Measurements from ENCODE around the gene USP24. TPM values are rescaled to one million over a fixed set of nuclear protein-coding genes. Genes with fewer than 3 reads are reported as not detected.

Gene USP24
- total RNA-seq, 2 experiments from 2014 or later: 53.8 to 63.7 TPM

DNA sequence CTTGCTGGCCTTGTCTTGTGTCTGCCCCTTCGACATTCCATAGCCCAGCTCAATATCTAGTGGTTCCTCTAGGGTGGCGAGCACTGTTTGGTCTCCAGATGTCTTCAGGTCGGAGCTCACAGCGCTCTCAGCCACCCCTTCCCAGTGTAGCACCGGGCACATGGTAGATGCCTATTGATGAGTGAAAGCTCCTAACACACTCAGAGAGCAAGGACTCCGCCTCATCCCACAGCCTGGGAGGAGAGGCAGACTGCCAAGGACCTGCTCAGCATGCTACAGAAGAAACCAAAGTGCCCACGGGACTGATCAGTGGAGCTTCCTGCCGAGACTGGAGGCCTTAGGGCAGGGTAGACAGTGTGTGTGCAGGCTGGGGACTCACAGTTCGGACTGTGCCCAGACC lies 164.9 kb downstream of the USP24 start:
- no peak for ATAC-seq (ENCODE audit: low read depth)
- Mint-ChIP-seq H3K9me3 (no peaks in the 10 kb centered on the region), H3K4me1 (no peaks in the 10 kb centered on the region), H3K27ac (no peak overlapping the region), H3K4me3 (no peak overlapping the region), H3K36me3 (no peaks in the 10 kb centered on the region), H3K27me3 (peaks cover 2% of the 10 kb centered on the region)
- POLR2A ChIA-PET: no interaction called here
- DNase-seq: no peak

DNA sequence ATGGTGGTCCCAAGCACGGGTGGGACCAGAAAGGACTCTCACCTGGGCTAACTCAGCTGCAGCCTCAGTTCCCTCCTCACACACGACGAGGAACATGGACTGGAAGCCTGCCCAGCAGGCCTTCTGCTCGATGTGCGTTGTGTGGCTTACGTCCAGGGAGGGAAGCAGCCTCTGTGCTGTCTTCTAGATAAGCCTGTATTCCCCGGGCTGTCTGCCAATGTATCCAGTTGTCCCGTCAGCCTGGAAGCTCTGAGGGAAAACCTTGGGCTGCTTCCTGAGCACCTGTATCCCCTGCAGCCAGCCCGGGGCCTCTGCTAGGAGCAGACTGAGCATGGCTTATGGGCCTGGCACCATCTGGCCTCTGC lies 165.3 kb downstream of the USP24 start:
- peaks cover 2% of the 10 kb centered on the region for H3K27me3 Mint-ChIP-seq
- H3K36me3 Mint-ChIP-seq: no peaks in the 10 kb centered on the region
- H3K9me3 Mint-ChIP-seq: no peaks in the 10 kb centered on the region
- no peak overlapping the region for H3K27ac Mint-ChIP-seq
- no peak for ATAC-seq (ENCODE audit: low read depth)
- no peaks in the 10 kb centered on the region for H3K4me1 Mint-ChIP-seq
- no peak for DNase-seq
- POLR2A ChIA-PET: no interaction called here
- no peak overlapping the region for H3K4me3 Mint-ChIP-seq

DNA sequence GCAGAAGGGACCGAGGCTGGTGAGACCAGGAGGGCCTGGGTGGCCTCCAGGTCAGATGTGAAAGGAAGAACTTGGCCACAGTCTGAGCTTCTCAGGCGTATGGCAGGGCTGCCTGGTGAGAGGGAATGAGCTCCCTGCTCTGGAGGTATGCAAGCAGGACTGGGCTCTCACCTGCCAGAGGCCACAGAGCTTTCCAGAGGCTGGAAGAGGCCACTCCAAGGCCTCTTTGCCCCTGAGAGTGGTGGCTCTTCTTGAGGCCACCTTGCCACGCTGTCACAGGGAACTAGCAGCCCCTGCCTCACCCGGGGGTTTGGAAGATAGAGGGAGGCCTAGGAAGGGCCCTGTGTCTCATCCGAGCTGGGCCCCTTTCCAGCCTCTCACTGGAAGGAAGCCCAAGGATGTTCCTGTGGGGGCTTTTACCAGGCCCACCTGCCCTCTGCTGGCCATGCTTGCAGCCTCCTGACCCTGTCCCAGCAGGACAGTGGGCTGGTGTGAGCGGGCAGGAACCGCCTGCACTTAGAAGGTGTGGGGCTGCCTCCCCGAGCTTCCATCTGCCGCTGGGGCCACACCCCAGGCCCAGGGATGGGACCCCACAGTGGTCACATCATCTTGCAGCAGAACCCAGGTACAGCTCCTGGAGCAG lies 165.8 kb downstream of the USP24 start:
- Mint-ChIP-seq H3K9me3 (no peaks in the 10 kb centered on the region), H3K4me1 (no peaks in the 10 kb centered on the region), H3K27me3 (peaks cover 2% of the 10 kb centered on the region), H3K27ac (no peak overlapping the region), H3K36me3 (no peaks in the 10 kb centered on the region), H3K4me3 (no peak overlapping the region)
- ATAC-seq (ENCODE audit: low read depth) (no peak), DNase-seq (no peak)
- POLR2A ChIA-PET: no interaction called here

DNA sequence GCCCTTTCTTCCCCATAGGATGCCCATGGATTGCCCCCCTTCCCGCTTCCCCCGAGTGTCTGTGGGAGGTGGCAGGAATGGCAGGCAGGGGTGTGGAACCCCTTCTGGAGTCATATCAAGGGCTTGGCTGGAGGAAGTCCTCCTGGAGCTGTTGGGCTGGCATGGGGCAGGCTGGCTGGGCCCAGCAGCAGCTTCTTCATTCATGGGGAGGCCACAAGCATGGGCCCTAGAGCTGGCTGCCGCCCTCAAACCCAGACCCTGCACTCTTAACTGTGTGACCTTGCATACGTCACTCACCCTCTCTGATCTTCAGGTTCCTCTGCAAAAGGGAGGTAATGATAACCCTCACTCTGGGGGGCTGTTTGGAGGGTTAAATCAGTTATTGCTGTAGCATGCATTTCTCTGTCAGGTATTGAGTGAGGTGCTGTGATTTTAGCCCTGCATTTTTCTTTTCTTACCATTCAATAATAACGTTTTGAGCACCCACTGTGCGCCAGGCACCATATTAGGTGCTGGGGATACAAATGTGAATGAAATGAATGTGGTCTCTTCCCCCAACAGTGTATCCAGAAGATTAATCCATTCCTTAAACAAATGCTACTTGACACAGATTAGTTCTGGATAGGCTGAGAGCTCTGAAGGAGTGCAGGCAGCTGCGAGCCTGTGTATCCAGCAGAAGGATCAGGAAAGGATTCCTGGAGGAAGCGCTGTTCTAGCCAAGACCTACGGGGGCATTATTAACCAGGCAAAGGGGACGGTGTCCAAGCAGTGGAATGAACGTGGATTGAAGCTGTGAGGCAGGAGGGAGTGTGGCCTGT lies 166.5 kb downstream of the USP24 start:
- Mint-ChIP-seq H3K27me3 (peaks cover 5% of the 10 kb centered on the region), H3K4me1 (no peaks in the 10 kb centered on the region), H3K36me3 (no peaks in the 10 kb centered on the region), H3K9me3 (no peaks in the 10 kb centered on the region), H3K27ac (no peak overlapping the region), H3K4me3 (no peak overlapping the region)
- no peak for DNase-seq
- POLR2A ChIA-PET: no interaction called here
- no peak for ATAC-seq (ENCODE audit: low read depth)

DNA sequence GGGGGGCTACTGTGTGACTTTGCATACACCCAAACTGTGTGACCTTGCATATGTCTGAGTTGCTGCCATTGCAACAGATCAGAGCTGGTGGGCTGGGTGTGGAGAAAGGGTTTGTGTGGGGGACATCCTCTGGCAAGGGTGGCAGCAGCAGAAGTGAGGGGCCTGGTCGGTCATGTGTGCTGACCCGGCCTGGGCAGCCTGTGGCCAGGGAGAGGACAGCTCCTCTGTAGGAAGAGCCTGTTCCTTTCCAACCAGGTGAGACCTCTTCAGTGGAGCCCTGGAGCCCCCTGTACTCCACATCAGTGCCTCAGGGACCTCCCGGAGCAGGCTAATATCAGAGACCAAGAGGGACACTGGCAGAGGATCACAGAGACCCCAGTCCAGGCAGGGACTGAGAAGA lies 167.6 kb downstream of the USP24 start:
- POLR2A ChIA-PET: no interaction called here
- H3K27ac Mint-ChIP-seq: no peak overlapping the region
- H3K4me3 Mint-ChIP-seq: no peak overlapping the region
- no peaks in the 10 kb centered on the region for H3K4me1 Mint-ChIP-seq
- ATAC-seq (ENCODE audit: low read depth) (no peak), DNase-seq (no peak)
- peaks cover 9% of the 10 kb centered on the region for H3K27me3 Mint-ChIP-seq
- H3K36me3 Mint-ChIP-seq: no peaks in the 10 kb centered on the region
- H3K9me3 Mint-ChIP-seq: no peaks in the 10 kb centered on the region

DNA sequence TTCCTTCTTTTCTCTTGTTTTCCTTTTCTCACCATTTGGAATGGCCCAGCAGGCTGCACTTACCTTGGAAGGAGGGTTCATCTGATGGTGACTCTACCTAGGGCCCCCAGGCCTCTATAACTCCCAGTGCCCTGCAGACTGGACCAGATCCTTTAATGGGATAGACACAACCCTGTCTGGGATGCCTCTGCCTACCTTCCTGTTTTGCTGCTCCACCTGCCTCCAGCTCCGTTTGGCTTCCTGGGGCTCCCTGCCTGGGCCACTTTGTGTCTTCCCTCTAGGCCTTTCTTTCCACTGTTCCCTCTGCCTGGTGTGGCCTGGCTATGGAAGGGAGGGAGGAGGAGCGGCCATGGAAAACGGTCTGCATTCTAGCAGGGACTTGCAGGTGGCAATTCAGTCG lies 168.3 kb downstream of the USP24 start:
- Mint-ChIP-seq H3K27me3 (peaks cover 16% of the 10 kb centered on the region), H3K9me3 (no peaks in the 10 kb centered on the region), H3K4me1 (no peaks in the 10 kb centered on the region), H3K4me3 (no peak overlapping the region), H3K36me3 (no peaks in the 10 kb centered on the region), H3K27ac (no peak overlapping the region)
- DNase-seq (no peak), ATAC-seq (ENCODE audit: low read depth) (no peak)
- POLR2A ChIA-PET: no interaction called here

DNA sequence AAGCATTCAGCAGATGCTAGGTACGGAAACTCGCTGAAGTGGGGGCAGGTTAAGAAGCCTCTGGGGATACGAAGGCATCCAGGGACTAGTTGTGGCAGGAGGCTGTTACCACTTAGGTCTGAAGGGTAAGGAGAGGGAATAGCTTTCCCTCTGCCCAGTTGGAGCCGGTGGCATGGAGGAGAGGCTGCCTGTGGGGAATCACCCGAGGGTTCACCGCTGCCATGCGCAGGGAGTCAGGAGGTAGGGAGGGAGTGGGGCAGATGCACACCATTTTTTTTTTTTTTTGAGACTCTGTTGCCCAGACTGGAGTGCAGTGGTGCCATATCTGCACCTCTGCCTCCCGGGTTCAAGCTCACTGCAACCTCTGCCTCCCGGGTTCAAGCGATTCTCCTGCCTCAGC lies 169.7 kb downstream of the USP24 start:
- Mint-ChIP-seq H3K9me3 (no peaks in the 10 kb centered on the region), H3K4me1 (no peaks in the 10 kb centered on the region), H3K27ac (no peak overlapping the region), H3K36me3 (no peaks in the 10 kb centered on the region), H3K27me3 (peaks cover 31% of the 10 kb centered on the region), H3K4me3 (no peak overlapping the region)
- ATAC-seq (ENCODE audit: low read depth) (no peak), DNase-seq (no peak)
- POLR2A ChIA-PET: no interaction called here

DNA sequence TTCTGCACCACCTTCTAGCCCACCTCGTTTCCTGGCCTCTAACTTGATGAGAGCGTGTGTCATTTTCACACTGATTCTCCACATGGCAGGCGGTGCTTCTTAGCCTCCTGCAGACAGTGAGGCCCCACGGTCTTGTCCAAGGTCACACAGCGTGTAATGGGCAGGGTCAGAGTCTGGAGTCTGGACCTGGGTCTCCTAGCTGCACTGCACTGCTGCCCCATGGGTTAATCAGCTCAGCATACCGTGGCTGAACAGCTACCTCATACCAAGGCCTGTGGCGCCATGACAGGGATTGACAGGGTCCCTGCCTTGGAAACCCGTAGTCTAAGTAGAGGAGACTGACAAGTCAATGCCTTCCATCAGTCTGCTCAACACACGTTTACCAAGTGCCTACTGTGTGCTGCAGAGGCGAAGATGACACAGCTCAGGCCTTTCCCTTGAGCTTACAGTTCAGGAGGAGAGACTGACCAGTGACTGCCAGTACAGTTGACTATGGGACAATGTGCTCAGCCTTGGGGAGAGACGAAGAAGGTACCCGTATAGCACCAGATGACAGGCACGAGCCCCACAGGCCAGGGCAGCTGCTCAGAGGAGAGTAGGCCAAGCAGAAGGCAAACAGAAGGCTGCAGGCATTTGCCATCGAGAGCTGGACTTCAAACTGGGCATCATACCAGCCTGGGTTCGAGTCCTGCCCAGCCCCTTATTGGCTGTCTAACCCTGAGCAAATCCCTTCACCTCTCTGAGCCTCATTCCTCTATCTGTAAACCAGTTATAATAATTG lies 170.4 kb downstream of the USP24 start:
- H3K9me3 Mint-ChIP-seq: no peaks in the 10 kb centered on the region
- H3K27me3 Mint-ChIP-seq: peaks cover 37% of the 10 kb centered on the region
- H3K27ac Mint-ChIP-seq: no peak overlapping the region
- POLR2A ChIA-PET: interaction anchor here (0.5 kb wide), 1 partner anchor 149 kb away, joined by 3 read pairs; no protein-coding TSS in a partner anchor
- no peak for DNase-seq
- no peak overlapping the region for H3K4me3 Mint-ChIP-seq
- H3K4me1 Mint-ChIP-seq: no peaks in the 10 kb centered on the region
- ATAC-seq (ENCODE audit: low read depth): no peak
- H3K36me3 Mint-ChIP-seq: no peaks in the 10 kb centered on the region

DNA sequence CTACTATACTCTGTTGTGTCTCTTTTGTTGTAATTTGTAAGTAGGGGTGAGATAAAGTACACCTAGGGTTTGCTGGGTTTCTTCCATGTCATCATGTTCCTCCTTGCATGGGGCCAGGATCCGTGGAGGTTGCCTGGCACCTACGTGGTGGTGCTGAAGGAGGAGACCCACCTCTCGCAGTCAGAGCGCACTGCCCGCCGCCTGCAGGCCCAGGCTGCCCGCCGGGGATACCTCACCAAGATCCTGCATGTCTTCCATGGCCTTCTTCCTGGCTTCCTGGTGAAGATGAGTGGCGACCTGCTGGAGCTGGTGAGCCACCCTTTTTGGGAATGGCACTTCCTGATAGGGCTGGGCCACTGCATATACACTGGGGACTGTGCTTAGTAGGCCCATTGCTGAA lies 171.4 kb downstream of the USP24 start:
- POLR2A ChIA-PET: no interaction called here
- Mint-ChIP-seq H3K4me1 (no peaks in the 10 kb centered on the region), H3K9me3 (no peaks in the 10 kb centered on the region), H3K36me3 (no peaks in the 10 kb centered on the region), H3K4me3 (no peak overlapping the region), H3K27ac (no peak overlapping the region), H3K27me3 (peaks cover 48% of the 10 kb centered on the region)
- DNase-seq: no peak
- no peak for ATAC-seq (ENCODE audit: low read depth)

DNA sequence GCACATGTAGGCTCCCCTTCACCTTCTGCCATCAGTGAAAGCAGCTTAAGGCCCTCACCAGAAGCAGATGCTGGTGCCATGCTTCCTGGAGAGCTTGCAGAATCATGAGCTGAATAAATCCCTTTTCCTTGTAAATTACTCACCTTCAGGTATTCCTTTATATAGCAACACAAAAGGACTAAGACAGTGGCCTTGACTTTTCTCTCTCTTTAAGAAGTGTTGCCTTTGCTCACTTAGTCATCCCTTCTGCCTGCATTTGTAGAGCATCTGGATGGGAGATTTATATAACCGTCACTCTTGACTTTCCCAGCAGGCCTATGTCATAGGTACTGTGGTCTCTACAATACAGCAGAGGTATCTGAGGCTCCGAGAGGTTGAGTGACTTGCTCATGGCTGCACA lies 172.2 kb downstream of the USP24 start:
- no peaks in the 10 kb centered on the region for H3K36me3 Mint-ChIP-seq

DNA sequence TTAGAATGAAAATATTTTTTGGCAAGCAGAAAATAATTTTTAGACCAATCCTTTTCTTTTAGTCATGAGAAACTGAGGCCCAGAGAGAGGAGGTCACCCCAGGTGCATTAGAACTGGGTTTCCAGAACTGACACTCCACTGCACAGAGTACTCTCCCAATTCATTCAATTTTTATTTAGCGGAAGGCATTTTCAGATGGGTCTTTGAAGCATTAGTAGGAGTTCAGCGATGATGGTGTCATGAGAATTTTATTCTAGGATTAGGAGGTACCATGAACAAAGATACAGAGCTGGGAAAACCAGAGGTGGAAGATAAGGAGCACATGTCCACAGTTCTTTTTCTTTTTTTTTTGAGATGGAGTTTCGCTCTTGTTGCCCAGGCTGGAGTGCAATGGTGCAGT lies 173.6 kb downstream of the USP24 start:
- DNase-seq (no peak), ATAC-seq (ENCODE audit: low read depth) (no peak)
- Mint-ChIP-seq H3K27ac (no peak overlapping the region), H3K4me1 (no peaks in the 10 kb centered on the region), H3K4me3 (no peak overlapping the region), H3K36me3 (no peaks in the 10 kb centered on the region), H3K27me3 (peaks cover 65% of the 10 kb centered on the region), H3K9me3 (no peaks in the 10 kb centered on the region)
- POLR2A ChIA-PET: no interaction called here

More for the DNA sequence above, 172.2 kb downstream of the USP24 start:
- ATAC-seq (ENCODE audit: low read depth) (no peak), DNase-seq (no peak)
- Mint-ChIP-seq H3K27ac (no peak overlapping the region), H3K4me1 (no peaks in the 10 kb centered on the region), H3K4me3 (no peak overlapping the region), H3K27me3 (peaks cover 55% of the 10 kb centered on the region), H3K9me3 (no peaks in the 10 kb centered on the region)
- POLR2A ChIA-PET: no interaction called here

DNA sequence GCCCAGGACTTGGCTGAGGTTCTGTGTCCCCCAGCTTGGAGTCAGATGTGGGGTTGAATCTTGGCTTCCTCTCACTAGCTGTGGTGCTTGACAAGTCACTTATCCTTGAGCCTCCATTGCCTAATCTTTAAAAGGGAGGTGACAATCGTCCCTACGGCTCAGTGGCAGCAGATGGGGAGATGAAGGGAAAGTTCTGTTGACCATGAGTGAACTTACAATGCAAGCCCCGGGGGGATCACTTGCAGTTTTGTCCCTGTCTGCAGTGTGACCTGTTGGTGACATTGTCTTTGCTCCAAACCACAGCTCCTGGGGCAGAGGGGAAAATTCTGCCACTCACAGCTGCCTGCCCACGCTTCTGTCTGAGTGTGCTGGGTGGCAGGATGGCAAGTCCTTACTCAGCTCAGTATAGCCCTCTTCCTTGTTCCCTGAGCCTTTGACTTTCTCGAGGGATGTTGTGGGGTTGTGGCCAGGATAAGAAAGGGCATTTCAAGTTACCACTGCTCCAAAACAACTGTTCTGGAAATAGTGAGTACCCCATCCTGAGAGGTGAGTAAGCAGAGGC lies 174.2 kb downstream of the USP24 start:
- peaks cover 70% of the 10 kb centered on the region for H3K27me3 Mint-ChIP-seq
- H3K4me3 Mint-ChIP-seq: no peak overlapping the region
- peaks cover 1% of the 10 kb centered on the region for H3K4me1 Mint-ChIP-seq
- DNase-seq: no peak
- POLR2A ChIA-PET: no interaction called here
- no peak overlapping the region for H3K27ac Mint-ChIP-seq
- H3K9me3 Mint-ChIP-seq: no peaks in the 10 kb centered on the region
- ATAC-seq (ENCODE audit: low read depth): no peak
- H3K36me3 Mint-ChIP-seq: no peaks in the 10 kb centered on the region

DNA sequence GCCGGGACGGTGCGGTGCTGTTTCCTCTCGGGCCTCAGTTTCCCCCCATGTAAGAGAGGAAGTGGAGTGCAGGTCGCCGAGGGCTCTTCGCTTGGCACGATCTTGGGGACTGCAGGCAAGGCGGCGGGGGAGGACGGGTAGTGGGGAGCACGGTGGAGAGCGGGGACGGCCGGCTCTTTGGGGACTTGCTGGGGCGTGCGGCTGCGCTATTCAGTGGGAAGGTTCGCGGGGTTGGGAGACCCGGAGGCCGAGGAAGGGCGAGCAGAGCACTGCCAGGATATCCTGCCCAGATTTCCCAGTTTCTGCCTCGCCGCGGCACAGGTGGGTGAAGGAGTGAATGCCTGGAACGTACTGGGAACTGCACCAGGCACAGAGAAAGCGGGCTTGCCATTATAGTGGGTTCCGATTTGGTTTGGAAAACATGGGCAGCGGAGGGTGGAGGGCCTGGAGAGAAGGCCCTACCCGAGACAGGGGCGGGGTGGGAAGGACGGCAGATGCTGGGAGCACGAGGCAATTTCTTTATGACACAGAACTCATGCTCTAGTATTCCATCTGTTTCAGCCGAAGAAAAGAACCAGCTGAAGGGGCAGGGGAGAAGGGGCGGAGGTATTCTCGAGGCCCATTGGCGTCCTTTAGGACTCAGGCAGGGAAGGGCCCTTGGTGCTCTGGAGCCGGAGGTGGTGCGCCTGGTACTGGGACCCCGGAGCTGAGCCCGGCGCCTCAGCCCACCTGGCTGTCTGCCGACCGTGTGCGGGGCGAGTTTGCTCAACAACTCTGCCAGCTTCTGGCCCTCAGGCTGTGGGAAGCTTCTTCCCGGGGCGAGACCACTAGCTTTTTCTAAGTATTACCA lies 174.9 kb downstream of the USP24 start:
- H3K27me3 Mint-ChIP-seq: peaks cover 77% of the 10 kb centered on the region
- no peak overlapping the region for H3K4me3 Mint-ChIP-seq
- no peaks in the 10 kb centered on the region for H3K36me3 Mint-ChIP-seq
- peaks cover 3% of the 10 kb centered on the region for H3K4me1 Mint-ChIP-seq
- H3K27ac Mint-ChIP-seq: no peak overlapping the region
- ATAC-seq (ENCODE audit: low read depth) (no peak), DNase-seq (no peak)
- H3K9me3 Mint-ChIP-seq: no peaks in the 10 kb centered on the region
- POLR2A ChIA-PET: no interaction called here

Data from activated naive CD8-positive, alpha-beta T cell treated with anti-CD3 and anti-CD28 coated beads, Interleukin-2, amount 10 ng/mL, durations not matched to agents 7 days and 5 days (primary cell).